Panc1 (cell line): Measurements from ENCODE around the gene FRYL. TPM values are rescaled to one million over a fixed set of nuclear protein-coding genes. Genes with fewer than 3 reads are reported as not detected.

Experiments
- ATAC-seq: fragments of 200-7000 bp; cut with Tn5 transposase; 2 replicates; pipeline ENCODE4 v1.9.1; 2020; ENCODE audit warnings: mild to moderate bottlenecking, moderate library complexity
- BruUV-seq: library from RNA; stranded (reverse); fragments of 400-500 nt; replicated peaks from 2 replicates; lab custom pipeline; 2021; lab: Mats Ljungman, UMichigan
- CTCF ChIA-PET: fragments of 300-600 bp; sonication (Branson Sonifier 250); formaldehyde crosslinking; loops from one replicate; lab custom pipeline; 2022; ENCODE audit warnings: antibody characterized with exemption; lab: Charles Lee
- POLR2A ChIA-PET: fragments of 300-600 bp; sonication (Branson Sonifier 250); formaldehyde crosslinking; loops from one replicate; lab custom pipeline; 2022; ENCODE audit warnings: antibody characterized with exemption; lab: Charles Lee
- DNase-seq: peaks from one replicate; pipeline ENCODE4 v3.0.0-alpha.2; 2010; ENCODE audit warnings: low read depth, low spot score
- H3K27ac ChIP-seq: 2 replicates; pipeline ENCODE4 v1.5.1; 2011; ENCODE audit warnings: mild to moderate bottlenecking, low read length, inconsistent platforms
- H3K27me3 ChIP-seq: fragments of 200-500 bp; sonication (Bioruptor generic); 2 replicates; pipeline ENCODE4 v1.6.0; 2014; ENCODE audit warnings: low read length, inconsistent platforms; ENCODE audit not compliant: control insufficient read depth, insufficient read depth
- H3K36me3 ChIP-seq: fragments of 200-500 bp; sonication (Bioruptor generic); 2 replicates; pipeline ENCODE4 v1.5.1; 2014; ENCODE audit warnings: inconsistent platforms, mild to moderate bottlenecking, low read length, moderate library complexity; ENCODE audit not compliant: control insufficient read depth, insufficient read depth
- H3K4me1 ChIP-seq: 2 replicates; pipeline ENCODE4 v1.5.1; 2011; ENCODE audit warnings: inconsistent platforms, mild to moderate bottlenecking, low read length, moderate library complexity; ENCODE audit not compliant: control insufficient read depth, insufficient read depth
- H3K4me3 ChIP-seq, 2 experiments: 2 replicates each; pipeline ENCODE4 v1.5.1; 2011 to 2012; ENCODE audit warnings: low read depth in 2 of 2, low read length in 2 of 2, mild to moderate bottlenecking in 2 of 2, inconsistent platforms in 1 of 2, moderate library complexity in 1 of 2
- H3K9me3 ChIP-seq: fragments of 200-500 bp; sonication (Bioruptor generic); 2 replicates; pipeline ENCODE4 v1.5.1; 2014; ENCODE audit warnings: low read depth, mild to moderate bottlenecking, inconsistent platforms, low read length, moderate library complexity; ENCODE audit not compliant: control insufficient read depth, insufficient read depth
- POLR2AphosphoS5 ChIP-seq: IDR thresholded peaks from 2 replicates; pipeline ENCODE4 v1.6.1; 2012; ENCODE audit warnings: mild to moderate bottlenecking, low read depth, low read length, moderate library complexity
- SIN3A ChIP-seq: IDR thresholded peaks from 2 replicates; pipeline ENCODE4 v1.6.1; 2012; ENCODE audit warnings: low read depth, mild to moderate bottlenecking, low read length, moderate library complexity, borderline replicate concordance; ENCODE audit not compliant: insufficient read depth
- TCF7L2 ChIP-seq: IDR thresholded peaks from 2 replicates; pipeline ENCODE4 v1.6.1; 2011; ENCODE audit warnings: mild to moderate bottlenecking, low read depth, low read length, inconsistent platforms
- in situ Hi-C: cut with HindIII; loops from 2 replicates; pipeline ENCODE4 v1.10.0; 2016; ENCODE audit warnings: low sequenced_read_pairs, low pct_unique_long_range_greater_than_20kb
- intact Hi-C: fragments of 100-400 bp; cut with micrococcal nuclease; formaldehyde crosslinking; loops from one replicate; pipeline ENCODE4 v1.10.0; 2022; ENCODE audit not compliant: unreplicated experiment
- total RNA-seq: library from RNA; stranded (reverse); gene quantifications from one replicate; pipeline ENCODE4 v1.2.1, GENCODE V29; 2021; ENCODE audit not compliant: unreplicated experiment
- TF ChIP-seq, protein P1 (sequence below): fragments of 450-650 bp; IDR thresholded peaks from 2 replicates; pipeline ENCODE4 v1.5.1; 2017; ENCODE audit warnings: mild to moderate bottlenecking
- TF ChIP-seq, protein P2 (sequence below), 2 experiments: IDR thresholded peaks; 2 replicates each; pipeline ENCODE4 v1.6.1; 2011 to 2012; ENCODE audit warnings: low read depth in 2 of 2, control low read depth in 1 of 2, low read length in 1 of 2, mild to moderate bottlenecking in 1 of 2, moderate library complexity in 1 of 2; ENCODE audit not compliant: insufficient read depth in 1 of 2

Gene FRYL
- total RNA-seq, 1 experiment from 2014 or later: 47.5 TPM

DNA sequence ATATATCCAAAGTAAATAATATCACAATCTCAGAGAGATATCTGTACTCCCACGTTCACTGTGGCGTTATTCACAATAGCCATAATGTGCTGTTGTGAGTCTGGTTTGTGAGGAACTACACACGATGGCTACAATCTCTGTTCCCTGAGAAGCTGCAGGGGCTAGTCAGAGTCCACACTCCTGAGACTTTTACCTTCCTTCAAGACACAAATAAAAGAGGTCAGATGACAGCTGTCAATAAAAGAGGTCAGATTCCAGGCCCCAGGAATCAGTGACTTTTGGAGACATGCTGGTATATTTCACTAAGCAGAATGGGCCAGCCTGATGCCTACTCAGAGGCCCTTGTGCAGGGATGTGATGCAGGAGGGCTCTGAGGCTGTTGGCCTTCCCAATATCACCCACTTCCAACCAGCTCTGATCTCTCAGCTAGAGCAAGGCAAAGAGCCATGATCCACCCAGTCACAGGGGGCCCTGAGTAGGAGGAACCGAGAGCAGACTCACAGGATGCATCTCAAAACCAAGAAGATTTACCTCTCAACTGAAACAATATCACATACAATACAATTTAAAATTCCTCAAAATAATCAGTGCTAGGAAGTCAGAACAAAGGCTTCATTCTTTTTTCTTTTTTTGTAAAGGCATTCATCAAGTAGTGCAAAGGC, 13.8 kb downstream of the FRYL start:
- Histone ChIP-seq H3K4me1 (peaks cover under 1% of the 10 kb centered on the region), H3K9me3 (no peaks in the 10 kb centered on the region), H3K36me3 (no peaks in the 10 kb centered on the region), H3K27ac (no peak overlapping the region), H3K27me3 (no peaks in the 10 kb centered on the region), H3K4me3 (no peak overlapping the region)
- ChIA-PET POLR2A (no interaction called here), CTCF (no interaction called here)
- DNase-seq (no peak), ATAC-seq (no peak)
- TF ChIP-seq, protein P1, sequence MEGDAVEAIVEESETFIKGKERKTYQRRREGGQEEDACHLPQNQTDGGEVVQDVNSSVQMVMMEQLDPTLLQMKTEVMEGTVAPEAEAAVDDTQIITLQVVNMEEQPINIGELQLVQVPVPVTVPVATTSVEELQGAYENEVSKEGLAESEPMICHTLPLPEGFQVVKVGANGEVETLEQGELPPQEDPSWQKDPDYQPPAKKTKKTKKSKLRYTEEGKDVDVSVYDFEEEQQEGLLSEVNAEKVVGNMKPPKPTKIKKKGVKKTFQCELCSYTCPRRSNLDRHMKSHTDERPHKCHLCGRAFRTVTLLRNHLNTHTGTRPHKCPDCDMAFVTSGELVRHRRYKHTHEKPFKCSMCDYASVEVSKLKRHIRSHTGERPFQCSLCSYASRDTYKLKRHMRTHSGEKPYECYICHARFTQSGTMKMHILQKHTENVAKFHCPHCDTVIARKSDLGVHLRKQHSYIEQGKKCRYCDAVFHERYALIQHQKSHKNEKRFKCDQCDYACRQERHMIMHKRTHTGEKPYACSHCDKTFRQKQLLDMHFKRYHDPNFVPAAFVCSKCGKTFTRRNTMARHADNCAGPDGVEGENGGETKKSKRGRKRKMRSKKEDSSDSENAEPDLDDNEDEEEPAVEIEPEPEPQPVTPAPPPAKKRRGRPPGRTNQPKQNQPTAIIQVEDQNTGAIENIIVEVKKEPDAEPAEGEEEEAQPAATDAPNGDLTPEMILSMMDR: no peak
- TF ChIP-seq POLR2AphosphoS5 (no peak), SIN3A (no peak), TCF7L2 (no peak)
- TF ChIP-seq, protein P2, sequence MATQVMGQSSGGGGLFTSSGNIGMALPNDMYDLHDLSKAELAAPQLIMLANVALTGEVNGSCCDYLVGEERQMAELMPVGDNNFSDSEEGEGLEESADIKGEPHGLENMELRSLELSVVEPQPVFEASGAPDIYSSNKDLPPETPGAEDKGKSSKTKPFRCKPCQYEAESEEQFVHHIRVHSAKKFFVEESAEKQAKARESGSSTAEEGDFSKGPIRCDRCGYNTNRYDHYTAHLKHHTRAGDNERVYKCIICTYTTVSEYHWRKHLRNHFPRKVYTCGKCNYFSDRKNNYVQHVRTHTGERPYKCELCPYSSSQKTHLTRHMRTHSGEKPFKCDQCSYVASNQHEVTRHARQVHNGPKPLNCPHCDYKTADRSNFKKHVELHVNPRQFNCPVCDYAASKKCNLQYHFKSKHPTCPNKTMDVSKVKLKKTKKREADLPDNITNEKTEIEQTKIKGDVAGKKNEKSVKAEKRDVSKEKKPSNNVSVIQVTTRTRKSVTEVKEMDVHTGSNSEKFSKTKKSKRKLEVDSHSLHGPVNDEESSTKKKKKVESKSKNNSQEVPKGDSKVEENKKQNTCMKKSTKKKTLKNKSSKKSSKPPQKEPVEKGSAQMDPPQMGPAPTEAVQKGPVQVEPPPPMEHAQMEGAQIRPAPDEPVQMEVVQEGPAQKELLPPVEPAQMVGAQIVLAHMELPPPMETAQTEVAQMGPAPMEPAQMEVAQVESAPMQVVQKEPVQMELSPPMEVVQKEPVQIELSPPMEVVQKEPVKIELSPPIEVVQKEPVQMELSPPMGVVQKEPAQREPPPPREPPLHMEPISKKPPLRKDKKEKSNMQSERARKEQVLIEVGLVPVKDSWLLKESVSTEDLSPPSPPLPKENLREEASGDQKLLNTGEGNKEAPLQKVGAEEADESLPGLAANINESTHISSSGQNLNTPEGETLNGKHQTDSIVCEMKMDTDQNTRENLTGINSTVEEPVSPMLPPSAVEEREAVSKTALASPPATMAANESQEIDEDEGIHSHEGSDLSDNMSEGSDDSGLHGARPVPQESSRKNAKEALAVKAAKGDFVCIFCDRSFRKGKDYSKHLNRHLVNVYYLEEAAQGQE (IDR thresholded peaks at IDR 0.05; ENCODE audit: insufficient read depth in 1 of 2, low read depth in 2 of 2, low read length in 1 of 2): no peak
- no TSS peak for BruUV-seq
- intact Hi-C loops (no loop called here), in situ Hi-C loops (no loop called here)

DNA sequence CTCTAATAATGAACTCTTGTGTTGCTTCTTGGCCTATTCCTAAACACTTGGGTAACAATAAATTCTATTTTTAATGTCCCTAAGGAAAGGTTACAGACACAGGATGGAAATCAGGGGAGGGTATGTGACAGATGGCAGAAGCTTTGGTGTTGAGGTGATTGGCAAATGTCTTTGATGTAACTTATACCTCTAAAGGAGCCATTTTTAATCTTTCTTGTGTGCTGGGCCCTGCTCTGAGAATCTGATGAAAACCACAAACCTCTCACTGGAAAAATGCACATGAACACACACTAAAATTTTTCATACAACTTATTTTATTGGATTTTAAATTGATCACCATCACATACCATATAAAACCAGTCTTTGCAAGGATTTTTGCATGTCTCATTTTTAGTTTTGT, 17.7 kb downstream of the FRYL start:
- H3K36me3 ChIP-seq: no peaks in the 10 kb centered on the region
- TF ChIP-seq POLR2AphosphoS5 (no peak), SIN3A (no peak), TCF7L2 (no peak)
- TF ChIP-seq, protein P2 (IDR thresholded peaks at IDR 0.05; ENCODE audit: insufficient read depth in 1 of 2, low read depth in 2 of 2, low read length in 1 of 2): no peak
- TF ChIP-seq, protein P1: no peak
- intact Hi-C loops: no loop called here
- no peaks in the 10 kb centered on the region for H3K27me3 ChIP-seq
- no peaks in the 10 kb centered on the region; the same call in 1 of the 2 replicates for H3K4me1 ChIP-seq
- H3K9me3 ChIP-seq: no peaks in the 10 kb centered on the region
- no peak overlapping the region for H3K27ac ChIP-seq
- CTCF ChIA-PET: no interaction called here
- DNase-seq (no peak), ATAC-seq (no peak)
- BruUV-seq: no TSS peak
- in situ Hi-C loops: no loop called here
- H3K4me3 ChIP-seq: no peak overlapping the region
- POLR2A ChIA-PET: no interaction called here
